Measurements from ENCODE around the gene TTLL11.

The TTLL11 gene

GRCh38 chr9:121816845-121817450 is 276.2 kb downstream of the TTLL11 start:
- DNase-seq (ENCODE audit: low read depth), result no peak
- no peak overlapping the region for H3K4me3 ChIP-seq (ENCODE audit: low read depth, low read length)
- TF ChIP-seq, protein P1, sequence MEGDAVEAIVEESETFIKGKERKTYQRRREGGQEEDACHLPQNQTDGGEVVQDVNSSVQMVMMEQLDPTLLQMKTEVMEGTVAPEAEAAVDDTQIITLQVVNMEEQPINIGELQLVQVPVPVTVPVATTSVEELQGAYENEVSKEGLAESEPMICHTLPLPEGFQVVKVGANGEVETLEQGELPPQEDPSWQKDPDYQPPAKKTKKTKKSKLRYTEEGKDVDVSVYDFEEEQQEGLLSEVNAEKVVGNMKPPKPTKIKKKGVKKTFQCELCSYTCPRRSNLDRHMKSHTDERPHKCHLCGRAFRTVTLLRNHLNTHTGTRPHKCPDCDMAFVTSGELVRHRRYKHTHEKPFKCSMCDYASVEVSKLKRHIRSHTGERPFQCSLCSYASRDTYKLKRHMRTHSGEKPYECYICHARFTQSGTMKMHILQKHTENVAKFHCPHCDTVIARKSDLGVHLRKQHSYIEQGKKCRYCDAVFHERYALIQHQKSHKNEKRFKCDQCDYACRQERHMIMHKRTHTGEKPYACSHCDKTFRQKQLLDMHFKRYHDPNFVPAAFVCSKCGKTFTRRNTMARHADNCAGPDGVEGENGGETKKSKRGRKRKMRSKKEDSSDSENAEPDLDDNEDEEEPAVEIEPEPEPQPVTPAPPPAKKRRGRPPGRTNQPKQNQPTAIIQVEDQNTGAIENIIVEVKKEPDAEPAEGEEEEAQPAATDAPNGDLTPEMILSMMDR (conservative IDR thresholded peaks at IDR 0.05; ENCODE audit: low read depth, low read length), result no peak

DNA sequence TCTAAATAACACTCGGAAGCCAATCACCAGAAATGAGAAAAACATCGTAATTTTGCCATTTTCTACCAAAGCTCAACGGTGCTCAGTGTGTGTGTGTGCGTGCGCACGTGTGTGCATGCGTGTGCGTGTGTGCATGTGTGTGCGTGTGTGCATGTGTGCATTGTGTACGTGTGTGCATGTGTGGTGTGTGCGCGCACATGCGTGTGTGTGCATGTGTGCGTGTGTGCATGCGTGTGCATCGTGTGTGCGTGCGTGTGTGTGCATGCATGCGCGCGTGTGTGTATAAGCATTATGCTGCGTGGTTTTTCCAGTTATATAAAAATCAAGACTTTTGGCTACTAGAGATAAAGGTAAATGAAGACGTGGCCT is 276.7 kb downstream of the TTLL11 start:
- DNase-seq (ENCODE audit: low read depth), result no peak
- H3K4me3 ChIP-seq (ENCODE audit: low read depth, low read length), result no peak overlapping the region
- TF ChIP-seq, protein P1 (conservative IDR thresholded peaks at IDR 0.05; ENCODE audit: low read depth, low read length), result no peak

- H3K4me3 ChIP-seq (ENCODE audit: low read depth, low read length), result no peak overlapping the region
- TF ChIP-seq, protein P1 (conservative IDR thresholded peaks at IDR 0.05; ENCODE audit: low read depth, low read length), result no peak
- no peak for DNase-seq (ENCODE audit: low read depth)
Measured at GRCh38 chr9:121815546-121816448, 277.3 kb downstream of the TTLL11 start.

DNA sequence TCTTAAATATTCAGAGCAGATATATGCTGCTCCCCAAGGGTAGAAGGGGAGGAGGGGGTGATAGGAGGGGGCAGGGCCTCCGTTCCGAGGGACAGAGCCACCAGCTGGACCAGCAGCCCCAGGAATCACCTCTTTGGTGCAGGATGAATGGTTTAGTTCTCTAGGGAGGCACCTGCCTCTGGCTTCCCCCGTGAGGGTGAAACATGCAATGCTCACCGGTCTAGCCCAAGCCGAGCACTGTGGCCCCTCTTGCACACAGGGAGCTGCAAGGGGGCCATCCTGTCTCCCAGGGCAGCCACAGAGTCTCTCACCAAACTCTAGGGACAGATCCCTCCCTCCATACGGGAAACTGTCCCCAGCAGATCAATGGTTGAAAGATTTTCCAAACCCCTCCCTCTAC is 278.0 kb downstream of the TTLL11 start:
- H3K4me3 ChIP-seq (ENCODE audit: low read depth, low read length), result no peak overlapping the region
- TF ChIP-seq, protein P1 (conservative IDR thresholded peaks at IDR 0.05; ENCODE audit: low read depth, low read length), result no peak
- DNase-seq (ENCODE audit: low read depth), result no peak

DNA sequence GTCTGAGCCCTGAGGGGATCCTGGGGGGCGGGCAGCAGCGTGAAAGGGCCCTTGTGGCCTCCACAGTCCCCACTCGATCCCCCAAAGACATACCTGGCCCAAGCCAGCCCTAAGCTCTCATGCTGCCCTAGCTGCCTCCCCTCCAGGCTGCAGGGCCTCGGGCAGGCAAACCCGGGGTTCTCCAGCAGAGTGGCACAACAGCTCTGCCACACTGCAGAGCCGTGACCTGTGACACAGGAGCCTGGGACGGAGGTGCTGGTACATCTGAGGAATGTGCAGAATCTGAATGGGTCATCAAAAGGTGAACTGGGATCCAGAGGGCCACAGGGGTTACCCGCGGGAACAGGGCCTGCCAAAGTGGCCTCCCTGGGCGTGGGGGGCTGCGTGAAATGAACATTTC is 278.5 kb downstream of the TTLL11 start:
- no peak overlapping the region for H3K4me3 ChIP-seq (ENCODE audit: low read depth, low read length)
- DNase-seq (ENCODE audit: low read depth), result no peak
- TF ChIP-seq, protein P1 (conservative IDR thresholded peaks at IDR 0.05; ENCODE audit: low read depth, low read length), result no peak

GRCh38 chr9:121813519-121814210 is 279.4 kb downstream of the TTLL11 start:
- no peak overlapping the region for H3K4me3 ChIP-seq (ENCODE audit: low read depth, low read length)
- TF ChIP-seq, protein P1 (conservative IDR thresholded peaks at IDR 0.05; ENCODE audit: low read depth, low read length), result no peak
- no peak for DNase-seq (ENCODE audit: low read depth)
